Ectodermal cell (in vitro differentiated cells): ENCODE measurements around the gene NSMF.
A peak's percentile ranks its signal among the peaks of the same experiment; 100 is the strongest.

Source experiments
- H3K27ac ChIP-seq: 2 replicates; pipeline ENCODE4 v1.7.0; 2013; ENCODE audit warnings: mild to moderate bottlenecking, low read depth, low read length; ENCODE audit not compliant: insufficient read depth, poor library complexity, severe bottlenecking
- H3K27me3 ChIP-seq: 2 replicates; pipeline ENCODE4 v1.7.0; 2013; ENCODE audit warnings: mild to moderate bottlenecking, low read length; ENCODE audit not compliant: insufficient read depth, control insufficient read depth, poor library complexity, severe bottlenecking
- H3K36me3 ChIP-seq: one replicate; pipeline ENCODE4 v1.7.0; 2013; ENCODE audit warnings: low read length; ENCODE audit not compliant: control insufficient read depth, insufficient read depth
- H3K4me1 ChIP-seq: one replicate; pipeline ENCODE4 v1.7.0; 2013; ENCODE audit warnings: low read length; ENCODE audit not compliant: control insufficient read depth, insufficient read depth
- H3K4me3 ChIP-seq: 2 replicates; pipeline ENCODE4 v1.7.0; 2013; ENCODE audit warnings: low read depth, low read length, control low read depth; ENCODE audit not compliant: insufficient read depth
- H3K9me3 ChIP-seq: 2 replicates; pipeline ENCODE4 v1.7.0; 2013; ENCODE audit warnings: mild to moderate bottlenecking, low read length, moderate library complexity; ENCODE audit not compliant: control insufficient read depth
- WGBS, 2 experiments: methylation state at CpG; one replicate each; pipeline ENCODE4 v1.1.7; 2013; ENCODE audit warnings: missing lambda C conversion rate in 2 of 2; 5-methylcytosine and 5-hydroxymethylcytosine counted together

Gene NSMF

GRCh38 chr9:137422604-137423513, 36.3 kb downstream of the NSMF start, which contains the start of the genes EXD3 and NOXA1:
Gene EXD3, minus strand, starts transcription at chr9:137423162. Its CDS starts 27,805 bp downstream, at chr9:137395357.
Gene NOXA1, plus strand, starts transcription at chr9:137423393. Its CDS starts 137 bp downstream, at chr9:137423530.
- WGBS, 2 experiments: 1% methylated on average over 113 of the region's 113 CpGs
- Histone ChIP-seq H3K4me1 (no peaks in the 10 kb centered on the region), H3K9me3 (no peaks in the 10 kb centered on the region), H3K27ac (no peak within 1 kb of the TSS), H3K27me3 (peaks cover 27% of the 10 kb centered on the region), H3K4me3 (peak within 1 kb of the TSS; percentile 65), H3K36me3 (no peaks in the 10 kb centered on the region)

GRCh38 chr9:137421838-137422603, 37.1 kb downstream of the NSMF start:
- no peaks in the 10 kb centered on the region for H3K36me3 ChIP-seq
- no peak overlapping the region for H3K27ac ChIP-seq
- H3K4me1 ChIP-seq: no peaks in the 10 kb centered on the region
- H3K9me3 ChIP-seq: no peaks in the 10 kb centered on the region
- peak overlapping the region; percentile 65 for H3K4me3 ChIP-seq
- H3K27me3 ChIP-seq: peaks cover 27% of the 10 kb centered on the region
- WGBS, 2 experiments: 7 to 10% methylated on average over 11 of the region's 11 CpGs

GRCh38 chr9:137417161-137418021, 41.7 kb downstream of the NSMF start:
- Histone ChIP-seq H3K27ac (no peak overlapping the region), H3K9me3 (no peaks in the 10 kb centered on the region), H3K27me3 (peaks cover 5% of the 10 kb centered on the region), H3K4me3 (no peak overlapping the region), H3K4me1 (peaks cover 5% of the 10 kb centered on the region), H3K36me3 (no peaks in the 10 kb centered on the region)
- WGBS, 2 experiments: 96 to 97% methylated on average over 99 of the region's 99 CpGs

- Histone ChIP-seq H3K27me3 (no peaks in the 10 kb centered on the region), H3K36me3 (no peaks in the 10 kb centered on the region), H3K27ac (no peak overlapping the region), H3K9me3 (no peaks in the 10 kb centered on the region), H3K4me1 (peaks cover 5% of the 10 kb centered on the region), H3K4me3 (no peak overlapping the region)
- WGBS, 2 experiments: 95 to 97% methylated on average over 45 of the region's 45 CpGs
These were observed 42.5 kb downstream of the NSMF start for GRCh38 chr9:137416563-137417151.

- no peak overlapping the region for H3K4me3 ChIP-seq
- WGBS, 2 experiments: 92 to 94% methylated on average over 23 of the region's 23 CpGs
- H3K27me3 ChIP-seq: no peaks in the 10 kb centered on the region
- no peaks in the 10 kb centered on the region for H3K9me3 ChIP-seq
- H3K4me1 ChIP-seq: peaks cover 5% of the 10 kb centered on the region
- H3K36me3 ChIP-seq: no peaks in the 10 kb centered on the region
- no peak overlapping the region for H3K27ac ChIP-seq
These were observed 43.0 kb downstream of the NSMF start for GRCh38 chr9:137416006-137416562.

GRCh38 chr9:137415451-137415850, 43.7 kb downstream of the NSMF start:
- Histone ChIP-seq H3K4me1 (peaks cover 5% of the 10 kb centered on the region), H3K27me3 (no peaks in the 10 kb centered on the region), H3K36me3 (no peaks in the 10 kb centered on the region), H3K9me3 (no peaks in the 10 kb centered on the region), H3K4me3 (no peak overlapping the region), H3K27ac (no peak overlapping the region)
- 94 to 95% methylated on average over 5 of the region's 5 CpGs for WGBS, 2 experiments

- 87 to 88% methylated on average over 10 of the region's 10 CpGs for WGBS, 2 experiments
- H3K27me3 ChIP-seq: no peaks in the 10 kb centered on the region
These were observed 46.7 kb downstream of the NSMF start for GRCh38 chr9:137412431-137412830.

GRCh38 chr9:137411645-137412380, 47.3 kb downstream of the NSMF start:
- Histone ChIP-seq H3K27ac (peak overlapping the region; percentile 36), H3K27me3 (peaks cover under 1% of the 10 kb centered on the region), H3K9me3 (no peaks in the 10 kb centered on the region), H3K36me3 (no peaks in the 10 kb centered on the region), H3K4me1 (peaks cover 10% of the 10 kb centered on the region), H3K4me3 (no peak overlapping the region)
- WGBS, 2 experiments: 79 to 82% methylated on average over 25 to 26 of the region's 30 CpGs

More at GRCh38 chr9:137412431-137412830, 46.7 kb downstream of the NSMF start:
- Histone ChIP-seq H3K36me3 (no peaks in the 10 kb centered on the region), H3K4me3 (no peak overlapping the region), H3K9me3 (no peaks in the 10 kb centered on the region), H3K4me1 (peaks cover 7% of the 10 kb centered on the region), H3K27ac (no peak overlapping the region)

- H3K4me3 ChIP-seq: no peak overlapping the region
- no peaks in the 10 kb centered on the region for H3K36me3 ChIP-seq
- WGBS, 2 experiments: 85 to 87% methylated on average over 15 to 17 of the region's 17 CpGs
- H3K27ac ChIP-seq: no peak overlapping the region
- H3K27me3 ChIP-seq: peaks cover 6% of the 10 kb centered on the region
- H3K4me1 ChIP-seq: peaks cover 10% of the 10 kb centered on the region
- no peaks in the 10 kb centered on the region for H3K9me3 ChIP-seq
These were observed 47.9 kb downstream of the NSMF start for GRCh38 chr9:137411260-137411644.
